B cell (primary cell): Measurements from ENCODE around the gene ADGRD1. TPM values are rescaled to one million over a fixed set of nuclear protein-coding genes. Genes with fewer than 3 reads are reported as not detected.

Source experiments
- ATAC-seq: fragments of 200-7000 bp; cut with Tn5 transposase; one replicate; pipeline ENCODE4 v1.10.0; 2021; ENCODE audit warnings: low read depth, mild to moderate bottlenecking, moderate number of reproducible peaks, moderate library complexity
- CTCF ChIA-PET: fragments of 350-600 bp; sonication (Branson Sonifier 250); formaldehyde crosslinking; loops from one replicate; lab custom pipeline; 2021; ENCODE audit warnings: antibody characterized with exemption, inconsistent platforms; lab: Charles Lee
- POLR2A ChIA-PET: fragments of 350-600 bp; sonication (Branson Sonifier 250); formaldehyde crosslinking; loops from one replicate; lab custom pipeline; 2021; ENCODE audit warnings: antibody characterized with exemption; lab: Charles Lee
- DNase-seq: peaks from one replicate; pipeline ENCODE4 v3.0.0; 2013
- H2AFZ ChIP-seq: 2 replicates; pipeline ENCODE4 v1.6.1; 2012; ENCODE audit warnings: mild to moderate bottlenecking, low read depth, low read length; ENCODE audit not compliant: insufficient read depth, poor library complexity, severe bottlenecking
- H3K27ac ChIP-seq, 2 donors: 1 replicate in 1 of 2; 2 replicates in 1 of 2; pipeline ENCODE4 v1.5.1; 2012 to 2013; ENCODE audit warnings: low read length in 2 of 2, mild to moderate bottlenecking in 2 of 2, moderate library complexity in 1 of 2
- H3K27me3 ChIP-seq, 4 experiments: fragments of 200-600 bp in 1 of 4; sonication (generic) in 1 of 4; replicated peaks in 1 of 4; 1 replicate in 2 of 4; 2 replicates in 2 of 4; pipeline versions ENCODE4 v1.6.1 to v1.7.0; 2013 to 2016; ENCODE audit warnings: low read length in 3 of 4, mild to moderate bottlenecking in 2 of 4, mixed read lengths in 1 of 4, moderate library complexity in 1 of 4; ENCODE audit not compliant: insufficient read depth in 4 of 4, control insufficient read depth in 3 of 4; ENCODE audit errors: control extremely low read depth in 1 of 4
- H3K36me3 ChIP-seq, 2 experiments: replicated peaks in 1 of 2; 1 replicate in 1 of 2; 2 replicates in 1 of 2; pipeline versions ENCODE4 v1.6.1 to v1.7.1; 2013; ENCODE audit warnings: low read length in 1 of 2; ENCODE audit not compliant: insufficient read depth in 2 of 2, control insufficient read depth in 1 of 2; ENCODE audit errors: control extremely low read depth in 1 of 2, extremely low read depth in 1 of 2
- H3K4me1 ChIP-seq, 2 donors: fragments of 200-600 bp in 1 of 2; sonication (generic) in 1 of 2; 1 replicate in 1 of 2; 2 replicates in 1 of 2; pipeline versions ENCODE4 v1.5.1 to v1.6.1; 2013 to 2017; ENCODE audit warnings: low read length in 2 of 2; ENCODE audit not compliant: control insufficient read depth in 2 of 2, insufficient read depth in 2 of 2
- H3K4me2 ChIP-seq: replicated peaks from 2 replicates; pipeline ENCODE3; 2012; ENCODE audit warnings: mild to moderate bottlenecking, low read depth, low read length; ENCODE audit not compliant: poor library complexity, severe bottlenecking
- H3K4me3 ChIP-seq, 5 experiments: fragments of 200-600 bp in 1 of 5; sonication (generic) in 1 of 5; 1 replicate in 3 of 5; 2 replicates in 2 of 5; pipeline versions ENCODE4 v1.5.1 to v1.7.0; 2011 to 2016; ENCODE audit warnings: low read length in 4 of 5, mild to moderate bottlenecking in 4 of 5, low read depth in 2 of 5, control low read depth in 1 of 5, moderate library complexity in 1 of 5; ENCODE audit not compliant: insufficient read depth in 1 of 5; ENCODE audit errors: control extremely low read depth in 1 of 5, extremely low read depth in 1 of 5
- H3K79me2 ChIP-seq: fragments of 200-600 bp; sonication (generic); one replicate; pipeline ENCODE4 v1.6.0; 2016; ENCODE audit warnings: low read length; ENCODE audit not compliant: control insufficient read depth, insufficient read depth
- H3K9ac ChIP-seq: fragments of 200-600 bp; sonication (generic); 2 replicates; pipeline ENCODE4 v1.6.1; 2017; ENCODE audit warnings: mild to moderate bottlenecking, low read length, moderate library complexity
- H3K9me3 ChIP-seq, 3 donors: one replicate each; pipeline versions ENCODE4 v1.6.1 to v1.7.1; 2013; ENCODE audit warnings: low read length in 2 of 3; ENCODE audit not compliant: control insufficient read depth in 2 of 3, insufficient read depth in 1 of 3; ENCODE audit errors: control extremely low read depth in 1 of 3
- H4K20me1 ChIP-seq: 2 replicates; pipeline ENCODE4 v1.6.0; 2012; ENCODE audit warnings: mild to moderate bottlenecking, low read length; ENCODE audit not compliant: insufficient read depth, control insufficient read depth, poor library complexity, severe bottlenecking
- H3K27ac Mint-ChIP-seq: one replicate; pipeline ENCODE4 v1.8.0; 2021; ENCODE audit warnings: mixed read lengths
- H3K27me3 Mint-ChIP-seq: one replicate; pipeline ENCODE4 v1.8.0; 2021; ENCODE audit warnings: mixed read lengths
- H3K4me1 Mint-ChIP-seq: one replicate; pipeline ENCODE4 v1.8.0; 2021; ENCODE audit warnings: mixed read lengths
- H3K4me3 Mint-ChIP-seq: one replicate; pipeline ENCODE4 v1.8.0; 2021; ENCODE audit warnings: mixed read lengths
- H3K9me3 Mint-ChIP-seq: one replicate; pipeline ENCODE4 v1.8.0; 2022; ENCODE audit warnings: mixed read lengths; ENCODE audit not compliant: insufficient read depth
- CTCF ChIP-seq: fragments of 200-600 bp; IDR thresholded peaks from one replicate; pipeline ENCODE4 v1.8.0; 2022; ENCODE audit warnings: antibody characterized with exemption, mild to moderate bottlenecking
- EZH2 ChIP-seq: IDR thresholded peaks from 2 replicates; pipeline ENCODE4 v1.6.1; 2012; ENCODE audit warnings: borderline replicate concordance, low read depth, mild to moderate bottlenecking, moderate library complexity, low read length; ENCODE audit not compliant: insufficient read depth, poor library complexity, severe bottlenecking
- WGBS: methylation state at CpG from one replicate; pipeline ENCODE4 v1.1.5; 2013; ENCODE audit warnings: missing lambda C conversion rate; ENCODE audit not compliant: insufficient coverage; 5-methylcytosine and 5-hydroxymethylcytosine counted together
- intact Hi-C: fragments of 100-400 bp; cut with micrococcal nuclease; formaldehyde crosslinking; loops from one replicate; pipeline ENCODE4 v1.10.0; 2022
- polyA plus RNA-seq: library from polyadenylated mRNA; depleted of rRNA; stranded (reverse); fragments of >200 nt; gene quantifications from 2 replicates; pipeline ENCODE4 v1.2.3, GENCODE V29; 2012
- total RNA-seq, 2 donors: library from RNA; stranded (reverse); fragments of 120-200 nt in 1 of 2; gene quantifications; 1 replicate in 1 of 2; 2 replicates in 1 of 2; pipeline versions ENCODE4 v1.2.3 to v1.2.4, GENCODE V29; 2013 to 2022

The ADGRD1 gene
- total and polyA plus RNA-seq, 2 donors (not counting 1 experiment from before 2014, with no cell fraction given): 1.1 to 2.2 TPM

GRCh38 chr12:130970165-130970907 is 16.6 kb downstream of the ADGRD1 start:
- Histone ChIP-seq H3K4me3 (no peak overlapping the region), H3K9ac (no peak overlapping the region), H4K20me1 (no peaks in the 10 kb centered on the region), H3K27ac (no peak overlapping the region), H3K4me1 (peaks cover 10 to 13% of the 10 kb centered on the region in 2 donors), H2AFZ (no peak overlapping the region), H3K4me2 (peak overlapping the region; percentile 32), H3K36me3 (no peaks in the 10 kb centered on the region), H3K27me3 (no peaks in the 10 kb centered on the region), H3K9me3 (peaks cover 0 to 2% (median 0%) of the 10 kb centered on the region in 3 donors), H3K79me2 (no peaks in the 10 kb centered on the region)
- intact Hi-C loops: no loop called here
- Mint-ChIP-seq H3K4me1 (peaks cover 27% of the 10 kb centered on the region), H3K27ac (no peak overlapping the region), H3K4me3 (peak overlapping the region; percentile 44), H3K27me3 (peaks cover 17% of the 10 kb centered on the region), H3K9me3 (no peaks in the 10 kb centered on the region)
- DNase-seq (peak; percentile 34), ATAC-seq (peak; percentile 76)
- POLR2A ChIA-PET: no interaction called here
- CTCF ChIA-PET: no interaction called here
- no peak for TF ChIP-seq EZH2
- TF ChIP-seq CTCF: no peak
- WGBS: 64% methylated on average over 12 of the region's 15 CpGs

DNA sequence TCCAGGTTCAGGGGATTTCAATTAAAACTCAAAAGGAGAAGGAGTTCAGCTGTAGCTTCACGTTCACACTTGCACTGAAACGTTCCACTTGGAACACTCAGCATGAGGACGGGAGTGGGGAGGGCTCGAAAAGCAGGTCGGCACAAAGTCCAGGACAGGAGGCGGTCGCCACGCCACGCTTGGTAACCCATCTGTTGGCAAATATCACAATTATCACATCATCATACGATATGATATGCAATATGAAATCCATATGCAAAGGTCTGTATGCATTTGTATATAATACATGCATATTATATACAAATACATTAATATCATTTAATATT is 17.2 kb downstream of the ADGRD1 start:
- H3K9me3 ChIP-seq: peaks cover 0 to 2% (median 0%) of the 10 kb centered on the region in 3 donors
- Mint-ChIP-seq H3K27me3 (peaks cover 17% of the 10 kb centered on the region), H3K27ac (no peak overlapping the region), H3K4me3 (peak overlapping the region; percentile 44), H3K4me1 (peaks cover 26% of the 10 kb centered on the region), H3K9me3 (no peaks in the 10 kb centered on the region)
- TF ChIP-seq EZH2 (no peak), CTCF (no peak)
- no peaks in the 10 kb centered on the region for H4K20me1 ChIP-seq
- H3K79me2 ChIP-seq: no peaks in the 10 kb centered on the region
- no peak overlapping the region for H3K27ac ChIP-seq
- no peaks in the 10 kb centered on the region for H3K36me3 ChIP-seq
- H3K4me2 ChIP-seq: peak overlapping the region; percentile 32
- ATAC-seq: no peak
- no peak overlapping the region for H3K9ac ChIP-seq
- DNase-seq: no peak
- ChIA-PET POLR2A (no interaction called here), CTCF (no interaction called here)
- no peaks in the 10 kb centered on the region for H3K27me3 ChIP-seq
- H3K4me1 ChIP-seq: peaks cover 10 to 13% of the 10 kb centered on the region in 2 donors
- no peak overlapping the region for H3K4me3 ChIP-seq
- intact Hi-C loops: no loop called here
- no peak overlapping the region for H2AFZ ChIP-seq
- 72% methylated on average over 2 of the region's 10 CpGs for WGBS
